ENCODE measurements around the gene GRAMD1B. TPM values are rescaled to one million over a fixed set of nuclear protein-coding genes. Genes with fewer than 3 reads are reported as not detected.
A peak's percentile ranks its signal among the peaks of the same experiment; 100 is the strongest.

Gene GRAMD1B
- total and polyA plus RNA-seq, 2 experiments from 2014 or later = 15.5 to 81.5 TPM

- no peaks in the 10 kb centered on the region for H3K36me3 ChIP-seq
- H3K4me1 ChIP-seq (ENCODE audit: low read depth) = peaks cover 8% of the 10 kb centered on the region
- no peaks in the 10 kb centered on the region for H3K9me3 ChIP-seq (ENCODE audit: low read depth)
- no peak overlapping the region for H3K27ac ChIP-seq
- no peak overlapping the region for H3K4me3 ChIP-seq
- DNase-seq (ENCODE audit: low read depth in 1 of 2, low spot score in 1 of 2) = no peak
- no peaks in the 10 kb centered on the region for H3K27me3 ChIP-seq
- TF ChIP-seq, protein P1, sequence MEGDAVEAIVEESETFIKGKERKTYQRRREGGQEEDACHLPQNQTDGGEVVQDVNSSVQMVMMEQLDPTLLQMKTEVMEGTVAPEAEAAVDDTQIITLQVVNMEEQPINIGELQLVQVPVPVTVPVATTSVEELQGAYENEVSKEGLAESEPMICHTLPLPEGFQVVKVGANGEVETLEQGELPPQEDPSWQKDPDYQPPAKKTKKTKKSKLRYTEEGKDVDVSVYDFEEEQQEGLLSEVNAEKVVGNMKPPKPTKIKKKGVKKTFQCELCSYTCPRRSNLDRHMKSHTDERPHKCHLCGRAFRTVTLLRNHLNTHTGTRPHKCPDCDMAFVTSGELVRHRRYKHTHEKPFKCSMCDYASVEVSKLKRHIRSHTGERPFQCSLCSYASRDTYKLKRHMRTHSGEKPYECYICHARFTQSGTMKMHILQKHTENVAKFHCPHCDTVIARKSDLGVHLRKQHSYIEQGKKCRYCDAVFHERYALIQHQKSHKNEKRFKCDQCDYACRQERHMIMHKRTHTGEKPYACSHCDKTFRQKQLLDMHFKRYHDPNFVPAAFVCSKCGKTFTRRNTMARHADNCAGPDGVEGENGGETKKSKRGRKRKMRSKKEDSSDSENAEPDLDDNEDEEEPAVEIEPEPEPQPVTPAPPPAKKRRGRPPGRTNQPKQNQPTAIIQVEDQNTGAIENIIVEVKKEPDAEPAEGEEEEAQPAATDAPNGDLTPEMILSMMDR (IDR thresholded peaks at IDR 0.05; ENCODE audit: low read depth, low read length) = no peak
Observed at GRCh38 chr11:123449436-123449835, 19.4 kb downstream of the GRAMD1B start.

DNA sequence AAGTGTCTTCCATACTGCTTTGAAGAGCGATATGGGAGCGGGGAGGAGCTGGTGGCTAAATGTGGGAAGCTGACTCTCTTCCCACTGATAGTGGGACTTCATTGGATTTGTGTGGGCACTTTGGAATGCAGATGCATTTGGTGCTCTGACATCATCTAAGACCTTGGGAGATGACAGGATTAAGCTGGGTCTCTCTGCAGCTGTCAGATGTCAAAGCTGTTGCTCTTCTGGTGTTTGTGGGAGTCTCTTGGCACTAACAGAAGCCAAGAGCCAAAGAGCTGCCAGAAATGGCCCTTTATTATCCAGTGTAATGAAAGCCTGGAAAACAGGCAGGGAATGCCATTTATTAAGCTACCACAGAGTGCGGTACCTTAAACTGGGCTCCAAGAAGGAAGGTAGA, 20.6 kb downstream of the GRAMD1B start:
- Histone ChIP-seq H3K9me3 (ENCODE audit: low read depth) (no peaks in the 10 kb centered on the region), H3K27ac (no peak overlapping the region), H3K4me3 (no peak overlapping the region), H3K4me1 (ENCODE audit: low read depth) (no peaks in the 10 kb centered on the region), H3K36me3 (no peaks in the 10 kb centered on the region), H3K27me3 (no peaks in the 10 kb centered on the region)
- TF ChIP-seq, protein P1 (IDR thresholded peaks at IDR 0.05; ENCODE audit: low read depth, low read length) = no peak
- peak in 1 of 2 donors; percentile 87 for DNase-seq (ENCODE audit: low read depth in 1 of 2, low spot score in 1 of 2)

GRCh38 chr11:123451183-123451781, 21.2 kb downstream of the GRAMD1B start:
- H3K36me3 ChIP-seq = no peaks in the 10 kb centered on the region
- no peak overlapping the region for H3K4me3 ChIP-seq
- TF ChIP-seq, protein P1 (IDR thresholded peaks at IDR 0.05; ENCODE audit: low read depth, low read length) = no peak

DNA sequence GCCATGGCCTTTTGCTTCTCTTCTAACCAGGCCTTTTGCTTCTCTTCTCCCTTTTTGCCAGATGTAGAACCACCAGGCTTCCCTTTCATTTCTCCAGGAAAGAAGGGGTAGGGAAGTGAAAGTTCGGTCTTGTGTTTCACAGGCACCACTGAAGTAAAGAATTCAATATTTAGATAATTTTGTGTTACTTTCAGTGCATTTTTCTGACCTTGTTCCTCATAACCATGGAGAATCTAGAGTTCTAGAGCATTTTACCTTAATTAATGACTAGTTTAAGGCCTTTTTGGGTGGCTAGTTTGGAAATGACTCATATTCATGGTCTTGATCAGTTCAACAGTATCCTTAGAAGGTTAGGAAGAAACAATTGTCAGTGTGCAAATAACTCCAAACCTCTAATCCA, 22.7 kb downstream of the GRAMD1B start:
- H3K9me3 ChIP-seq (ENCODE audit: low read depth) = no peaks in the 10 kb centered on the region
- TF ChIP-seq, protein P1 (IDR thresholded peaks at IDR 0.05; ENCODE audit: low read depth, low read length) = no peak
- H3K36me3 ChIP-seq = no peaks in the 10 kb centered on the region
- no peak for DNase-seq (ENCODE audit: low read depth in 1 of 2, low spot score in 1 of 2)
- no peaks in the 10 kb centered on the region for H3K27me3 ChIP-seq
- no peak overlapping the region for H3K27ac ChIP-seq
- no peaks in the 10 kb centered on the region for H3K4me1 ChIP-seq (ENCODE audit: low read depth)
- no peak overlapping the region for H3K4me3 ChIP-seq

More at GRCh38 chr11:123451183-123451781, 21.2 kb downstream of the GRAMD1B start:
- Histone ChIP-seq H3K27ac (no peak overlapping the region), H3K27me3 (no peaks in the 10 kb centered on the region), H3K9me3 (ENCODE audit: low read depth) (no peaks in the 10 kb centered on the region), H3K4me1 (ENCODE audit: low read depth) (no peaks in the 10 kb centered on the region)
- no peak for DNase-seq (ENCODE audit: low read depth in 1 of 2, low spot score in 1 of 2)

- no peaks in the 10 kb centered on the region for H3K9me3 ChIP-seq (ENCODE audit: low read depth)
- no peak overlapping the region for H3K27ac ChIP-seq
- TF ChIP-seq, protein P1 (IDR thresholded peaks at IDR 0.05; ENCODE audit: low read depth, low read length) = no peak
- DNase-seq (ENCODE audit: low read depth in 1 of 2, low spot score in 1 of 2) = peak in 1 of 2 donors; percentile 67
- H3K4me1 ChIP-seq (ENCODE audit: low read depth) = peaks cover 4% of the 10 kb centered on the region
- H3K36me3 ChIP-seq = no peaks in the 10 kb centered on the region
- H3K4me3 ChIP-seq = no peak overlapping the region
- H3K27me3 ChIP-seq = no peaks in the 10 kb centered on the region
Observed at GRCh38 chr11:123454060-123454651, 24.1 kb downstream of the GRAMD1B start.

Measured in cardiac muscle cell (in vitro differentiated cells and primary cell).